PC-3 (cell line): ENCODE data around the gene MAP7D1. TPM values are rescaled to one million over a fixed set of nuclear protein-coding genes. Genes with fewer than 3 reads are reported as not detected.

Experiments used
- total RNA-seq: library from RNA; depleted of rRNA; stranded (reverse); fragments of >200 nt; gene quantifications from 2 replicates; pipeline ENCODE4 v1.2.3, GENCODE V29; 2014; rRNA removed

MAP7D1 gene
- total RNA-seq, 1 experiment from 2014 or later: 113 TPM

Other genes with a start within 250 kb of the MAP7D1 start
- 17.7 and 26.3 TPM in 2 replicates for gene AGO3, start 225.1 kb upstream of the MAP7D1 start, total RNA-seq
- gene TEKT2, start 72.1 kb upstream of the MAP7D1 start, total RNA-seq: not detected in 2 replicates
- 75.9 and 83.0 TPM in 2 replicates for gene ADPRS, start 67.3 kb upstream of the MAP7D1 start, total RNA-seq
- gene COL8A2, start 30.9 kb upstream of the MAP7D1 start, total RNA-seq: 0.26 and 0.58 TPM in 2 replicates
- gene TRAPPC3, start 6.7 kb upstream of the MAP7D1 start, total RNA-seq: 119 and 236 TPM in 2 replicates
- 55.7 and 67.0 TPM in 2 replicates for gene THRAP3, start 68.3 kb downstream of the MAP7D1 start, total RNA-seq
- gene SH3D21, start 150.2 kb downstream of the MAP7D1 start, total RNA-seq: 11.3 and 16.4 TPM in 2 replicates
- gene EVA1B, start 167.5 kb downstream of the MAP7D1 start, total RNA-seq: 89.1 and 104 TPM in 2 replicates
- gene STK40, start 229.8 kb downstream of the MAP7D1 start, total RNA-seq: 14.4 and 15.9 TPM in 2 replicates
- gene LSM10, start 241.7 kb downstream of the MAP7D1 start, total RNA-seq: 19.2 and 35.2 TPM in 2 replicates